ENCODE measurements around the gene PCDHA10.

PCDHA10 gene

GRCh38 chr5:140883927-140884697 is 28.4 kb downstream of the PCDHA10 start:
- DNase-seq, result no peak

- DNase-seq, result no peak
These were observed 60.6 kb downstream of the PCDHA10 start for GRCh38 chr5:140916325-140916724.
